Osteoblast (primary cell): Measurements from ENCODE around the gene ZNF318. TPM values are rescaled to one million over a fixed set of nuclear protein-coding genes. Genes with fewer than 3 reads are reported as not detected.

Experiments used
- DNase-seq: peaks from one replicate; pipeline ENCODE4 v3.0.0; 2011; ENCODE audit warnings: low spot score, mixed read lengths; ENCODE audit not compliant: insufficient read length; ENCODE audit errors: missing footprints
- H2AFZ ChIP-seq: 2 replicates; pipeline ENCODE4 v1.6.0; 2011; ENCODE audit warnings: mild to moderate bottlenecking, low read length
- H3K27ac ChIP-seq: 2 replicates; pipeline ENCODE4 v1.5.1; 2011; ENCODE audit warnings: mild to moderate bottlenecking, low read depth, low read length, moderate library complexity
- H3K27me3 ChIP-seq: 2 replicates; pipeline ENCODE4 v1.6.0; 2012; ENCODE audit warnings: mild to moderate bottlenecking, control low read depth, inconsistent platforms, low read length, moderate library complexity; ENCODE audit not compliant: insufficient read depth
- H3K36me3 ChIP-seq: 2 replicates; pipeline ENCODE4 v1.5.1; 2011; ENCODE audit warnings: mild to moderate bottlenecking, low read length, control low read depth, moderate library complexity; ENCODE audit not compliant: insufficient read depth
- H3K4me1 ChIP-seq: 2 replicates; pipeline ENCODE4 v1.5.1; 2011; ENCODE audit warnings: mild to moderate bottlenecking, low read length, control low read depth, moderate library complexity; ENCODE audit not compliant: insufficient read depth
- H3K4me2 ChIP-seq: 2 replicates; pipeline ENCODE4 v1.6.0; 2011; ENCODE audit warnings: mild to moderate bottlenecking, low read length; ENCODE audit not compliant: insufficient read depth
- H3K4me3 ChIP-seq: fragments of 200-600 bp; sonication (generic); 3 replicates; pipeline ENCODE4 v1.5.1; 2012; ENCODE audit warnings: mild to moderate bottlenecking, low read length, inconsistent platforms; ENCODE audit not compliant: insufficient read depth
- H3K79me2 ChIP-seq: 2 replicates; pipeline ENCODE4 v1.6.0; 2012; ENCODE audit warnings: mild to moderate bottlenecking, low read length, control low read depth, inconsistent platforms; ENCODE audit not compliant: insufficient read depth
- H3K9me3 ChIP-seq: 2 replicates; pipeline ENCODE4 v1.5.1; 2011; ENCODE audit warnings: low read depth, low read length, control low read depth
- H4K20me1 ChIP-seq: 2 replicates; pipeline ENCODE4 v1.6.0; 2012; ENCODE audit warnings: mild to moderate bottlenecking, low read length, control low read depth; ENCODE audit not compliant: insufficient read depth
- CTCF ChIP-seq: IDR thresholded peaks from 2 replicates; pipeline ENCODE4 v1.5.1; 2011; ENCODE audit warnings: mild to moderate bottlenecking, low read depth, low read length, moderate library complexity; ENCODE audit errors: extremely low read depth
- total RNA-seq: library from RNA; depleted of rRNA; stranded (reverse); fragments of >200 nt; gene quantifications from 2 replicates; pipeline ENCODE4 v1.2.3, GENCODE V29; 2012

ZNF318 gene
- total RNA-seq, 1 donor = 12.3 TPM

- H3K9me3 ChIP-seq = no peaks in the 10 kb centered on the region
- no peak overlapping the region for H3K4me3 ChIP-seq
- no peaks in the 10 kb centered on the region for H3K4me1 ChIP-seq
- H3K27me3 ChIP-seq = peaks cover 11% of the 10 kb centered on the region
- H3K4me2 ChIP-seq = no peak overlapping the region
- H2AFZ ChIP-seq = no peak overlapping the region
- no peak overlapping the region for H3K27ac ChIP-seq
- H3K79me2 ChIP-seq = no peaks in the 10 kb centered on the region
- no peaks in the 10 kb centered on the region for H4K20me1 ChIP-seq
- DNase-seq = no peak
- no peaks in the 10 kb centered on the region for H3K36me3 ChIP-seq
- no peak for TF ChIP-seq CTCF
Measured at GRCh38 chr6:43405354-43405753, 35.9 kb upstream of the ZNF318 start.

GRCh38 chr6:43402820-43403219 lies 33.4 kb upstream of the ZNF318 start:
- no peaks in the 10 kb centered on the region for H4K20me1 ChIP-seq
- H3K4me3 ChIP-seq = no peak overlapping the region
- no peaks in the 10 kb centered on the region for H3K9me3 ChIP-seq
- H3K27me3 ChIP-seq = peaks cover 13% of the 10 kb centered on the region
- no peak for DNase-seq
- no peak overlapping the region for H2AFZ ChIP-seq
- TF ChIP-seq CTCF = no peak
- no peak overlapping the region for H3K27ac ChIP-seq
- no peaks in the 10 kb centered on the region for H3K36me3 ChIP-seq
- no peaks in the 10 kb centered on the region for H3K4me1 ChIP-seq
- H3K79me2 ChIP-seq = no peaks in the 10 kb centered on the region
- no peak overlapping the region for H3K4me2 ChIP-seq

GRCh38 chr6:43401730-43402129 lies 32.3 kb upstream of the ZNF318 start:
- no peak for TF ChIP-seq CTCF

GRCh38 chr6:43399932-43400487 lies 30.6 kb upstream of the ZNF318 start:
- H3K9me3 ChIP-seq = no peaks in the 10 kb centered on the region
- H4K20me1 ChIP-seq = no peaks in the 10 kb centered on the region
- no peak overlapping the region for H3K27ac ChIP-seq
- no peak overlapping the region for H3K4me2 ChIP-seq
- TF ChIP-seq CTCF = no peak
- H2AFZ ChIP-seq = no peak overlapping the region
- no peak for DNase-seq
- H3K79me2 ChIP-seq = no peaks in the 10 kb centered on the region
- H3K4me1 ChIP-seq = no peaks in the 10 kb centered on the region
- no peak overlapping the region for H3K4me3 ChIP-seq
- peaks cover 13% of the 10 kb centered on the region for H3K27me3 ChIP-seq
- H3K36me3 ChIP-seq = no peaks in the 10 kb centered on the region

More at GRCh38 chr6:43401730-43402129, 32.3 kb upstream of the ZNF318 start:
- Histone ChIP-seq H3K27me3 (peaks cover 13% of the 10 kb centered on the region), H3K4me2 (no peak overlapping the region), H3K36me3 (no peaks in the 10 kb centered on the region), H4K20me1 (no peaks in the 10 kb centered on the region), H2AFZ (no peak overlapping the region), H3K27ac (no peak overlapping the region), H3K79me2 (no peaks in the 10 kb centered on the region), H3K9me3 (no peaks in the 10 kb centered on the region), H3K4me3 (no peak overlapping the region), H3K4me1 (no peaks in the 10 kb centered on the region)
- no peak for DNase-seq
